Measurements from ENCODE around the gene STOML3.

Gene STOML3

DNA sequence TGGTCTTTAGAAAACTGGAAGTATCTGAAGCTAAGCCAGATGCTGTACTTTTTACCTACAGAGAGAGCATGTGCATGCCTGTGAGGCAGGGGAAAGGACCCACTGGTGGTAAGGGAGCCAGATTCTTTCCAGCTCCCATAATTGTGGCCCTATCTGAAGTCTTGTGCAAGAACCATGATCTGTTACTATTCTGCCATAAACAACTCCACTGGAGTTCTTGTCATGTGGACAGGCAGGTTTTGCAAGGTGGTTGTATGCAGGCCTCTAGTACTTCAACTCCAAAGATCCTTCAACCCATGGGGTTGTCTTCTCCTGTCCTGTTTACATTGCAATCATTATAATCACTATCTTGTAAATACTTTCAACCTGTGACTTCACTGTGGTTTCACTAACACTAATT, 33.1 kb upstream of the STOML3 start:
- no peaks in the 10 kb centered on the region for H3K9me3 ChIP-seq
- H3K27me3 ChIP-seq = no peaks in the 10 kb centered on the region
- no peaks in the 10 kb centered on the region for H3K4me1 ChIP-seq
- no peak overlapping the region for H3K4me3 ChIP-seq (ENCODE audit: low read depth, low read length)
- no peak for DNase-seq
- H3K36me3 ChIP-seq = peaks cover 67% of the 10 kb centered on the region
- TF ChIP-seq CTCF (IDR thresholded peaks at IDR 0.05; ENCODE audit: low read depth, low read length) = no peak

DNA sequence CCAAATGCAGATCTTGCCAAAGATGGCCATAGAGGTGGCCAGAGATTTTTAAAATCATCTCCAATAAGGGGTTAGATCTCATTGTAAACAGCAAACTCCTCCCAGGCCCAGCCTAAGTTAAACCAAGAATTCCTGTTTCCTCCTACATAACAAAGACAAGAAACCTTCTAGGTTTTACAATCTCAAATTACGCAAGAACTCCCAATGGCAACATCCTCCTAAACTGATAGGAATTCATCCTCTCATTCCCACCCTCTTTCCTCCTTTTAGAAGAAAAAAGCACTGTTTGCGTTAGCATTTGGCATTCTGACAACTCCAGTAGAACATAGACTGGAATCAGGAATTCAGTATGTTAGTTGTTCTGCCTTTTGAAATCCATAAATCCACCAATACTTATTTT, 32.7 kb upstream of the STOML3 start:
- DNase-seq = no peak
- TF ChIP-seq CTCF (IDR thresholded peaks at IDR 0.05; ENCODE audit: low read depth, low read length) = no peak

GRCh38 chr13:39020853-39021462, 30.3 kb upstream of the STOML3 start:
- no peaks in the 10 kb centered on the region for H3K4me1 ChIP-seq
- H3K9me3 ChIP-seq = no peaks in the 10 kb centered on the region
- H3K27me3 ChIP-seq = no peaks in the 10 kb centered on the region
- H3K4me3 ChIP-seq (ENCODE audit: low read depth, low read length) = no peak overlapping the region
- peaks cover 63% of the 10 kb centered on the region for H3K36me3 ChIP-seq
- no peak for TF ChIP-seq CTCF (IDR thresholded peaks at IDR 0.05; ENCODE audit: low read depth, low read length)
- no peak for DNase-seq

More for the DNA sequence above, 32.7 kb upstream of the STOML3 start:
- Histone ChIP-seq H3K4me1 (no peaks in the 10 kb centered on the region), H3K9me3 (no peaks in the 10 kb centered on the region), H3K27me3 (no peaks in the 10 kb centered on the region), H3K4me3 (ENCODE audit: low read depth, low read length) (no peak overlapping the region), H3K36me3 (peaks cover 67% of the 10 kb centered on the region)

DNA sequence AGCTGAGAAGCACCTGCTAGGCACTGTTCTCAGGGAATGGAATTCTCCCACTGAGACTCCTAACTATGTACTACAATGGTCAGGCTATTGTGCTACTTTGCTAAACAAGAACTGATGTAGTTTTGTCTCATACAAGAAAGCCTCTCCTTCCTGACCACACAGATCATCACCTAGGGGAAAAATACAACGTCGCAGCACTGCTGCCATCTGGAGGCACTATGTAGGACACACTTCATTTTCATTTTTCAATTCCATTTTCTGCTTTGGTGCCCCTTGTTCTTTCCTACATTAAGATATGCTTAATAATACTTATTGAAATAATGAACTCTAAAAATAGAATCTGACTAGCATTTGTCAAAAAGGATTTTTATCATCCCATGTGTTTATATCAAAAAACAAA, 26.2 kb upstream of the STOML3 start:
- DNase-seq = peak; percentile 22

DNA sequence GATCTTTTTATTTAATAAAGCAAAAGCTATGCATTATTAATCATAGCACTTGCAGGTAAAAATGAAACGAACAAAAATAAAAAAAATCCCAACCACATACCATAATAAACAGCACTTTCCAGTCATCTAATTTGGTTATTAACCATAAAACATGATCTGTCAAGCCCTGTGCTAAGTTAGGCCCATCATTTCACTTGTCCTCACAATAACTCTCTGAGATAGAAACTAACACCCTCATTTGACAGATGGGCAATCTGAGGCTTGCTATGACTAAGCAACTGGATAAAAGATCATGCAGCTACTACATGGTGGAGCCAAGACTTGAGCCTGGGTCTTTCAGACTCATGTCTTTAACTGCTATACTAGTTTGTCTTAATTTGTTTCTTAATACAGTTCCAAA, 25.5 kb upstream of the STOML3 start:
- Histone ChIP-seq H3K36me3 (peaks cover 67% of the 10 kb centered on the region), H3K4me3 (ENCODE audit: low read depth, low read length) (no peak overlapping the region), H3K9me3 (no peaks in the 10 kb centered on the region), H3K27me3 (no peaks in the 10 kb centered on the region), H3K4me1 (no peaks in the 10 kb centered on the region)
- DNase-seq = no peak
- TF ChIP-seq CTCF (IDR thresholded peaks at IDR 0.05; ENCODE audit: low read depth, low read length) = no peak

More for the DNA sequence above, 26.2 kb upstream of the STOML3 start:
- Histone ChIP-seq H3K36me3 (peaks cover 67% of the 10 kb centered on the region), H3K4me3 (ENCODE audit: low read depth, low read length) (no peak overlapping the region), H3K4me1 (no peaks in the 10 kb centered on the region), H3K9me3 (no peaks in the 10 kb centered on the region), H3K27me3 (no peaks in the 10 kb centered on the region)
- peak; percentile 82 for TF ChIP-seq CTCF (IDR thresholded peaks at IDR 0.05; ENCODE audit: low read depth, low read length)

DNA sequence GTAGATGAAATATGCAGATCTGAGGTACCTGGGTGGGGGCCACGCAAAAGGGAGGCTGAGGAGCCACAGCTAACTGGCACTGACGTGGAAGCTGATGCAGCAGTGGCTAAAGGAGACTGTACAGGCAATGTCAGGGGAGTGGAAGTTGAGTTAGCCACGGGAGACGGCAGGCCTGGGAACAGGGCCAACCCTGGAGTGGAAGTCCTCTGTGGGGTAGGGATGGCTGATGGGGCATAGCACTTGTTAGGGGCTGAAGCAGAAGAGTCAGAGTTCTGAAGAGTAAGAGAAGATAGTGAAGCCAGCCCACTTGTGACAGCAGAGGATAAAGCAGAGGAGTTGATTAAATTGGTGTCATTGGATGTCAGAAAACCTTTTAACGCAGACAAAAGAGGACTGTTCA, 22.8 kb upstream of the STOML3 start:
- TF ChIP-seq CTCF (IDR thresholded peaks at IDR 0.05; ENCODE audit: low read depth, low read length) = no peak
- Histone ChIP-seq H3K27me3 (no peaks in the 10 kb centered on the region), H3K4me1 (no peaks in the 10 kb centered on the region), H3K4me3 (ENCODE audit: low read depth, low read length) (no peak overlapping the region), H3K9me3 (no peaks in the 10 kb centered on the region), H3K36me3 (peaks cover 78% of the 10 kb centered on the region)
- DNase-seq = no peak
